ENCODE data around the gene GABRR2. TPM values are rescaled to one million over a fixed set of nuclear protein-coding genes. Genes with fewer than 3 reads are reported as not detected.

Gene GABRR2
- total and polyA plus RNA-seq, 2 donors = 0.42 to 0.78 TPM

DNA sequence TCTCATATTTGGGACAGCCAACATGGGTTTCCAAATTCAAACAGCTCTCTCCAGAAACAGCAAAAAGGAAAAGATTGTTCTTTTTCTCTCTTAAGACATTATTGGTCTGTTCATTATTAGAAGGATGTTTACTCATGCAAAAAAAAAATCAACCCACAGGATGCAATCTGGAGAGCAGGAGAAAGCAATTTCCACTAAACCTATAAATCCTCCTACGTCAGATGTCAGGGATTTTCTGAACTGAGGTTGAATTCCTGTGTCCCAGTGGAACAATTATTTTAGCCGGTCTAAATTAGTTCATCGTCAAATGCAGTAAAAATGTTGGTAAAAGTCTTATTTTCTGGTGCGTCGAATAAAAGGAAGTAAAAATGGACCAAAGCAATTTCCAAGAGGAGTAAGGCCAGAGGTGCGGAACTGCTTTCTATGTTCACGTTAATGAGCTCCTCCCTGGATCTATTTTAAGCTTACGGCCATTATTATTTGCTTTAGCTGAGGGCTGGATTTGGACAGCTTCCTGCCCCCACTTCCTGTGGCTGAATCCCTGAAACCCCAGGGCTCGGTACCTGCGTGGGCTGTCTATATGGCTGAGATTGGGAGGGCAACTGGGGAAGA, 97.7 kb downstream of the GABRR2 start, which contains the start of gene GABRR1:
TSS of gene GABRR1 (minus strand) at position 60 of the 612 bp plus-strand sequence. CDS start at position 24, 36 bp downstream.
- Histone ChIP-seq H3K4me3 (ENCODE audit: low read length in 2 of 2) (no peak within 1 kb of the TSS), H3K36me3 (ENCODE audit: control insufficient read depth in 2 of 2, insufficient read depth in 2 of 2, low read length in 1 of 2) (no peaks in the 10 kb centered on the region), H3K27me3 (ENCODE audit: control insufficient read depth in 2 of 2, insufficient read depth in 1 of 2, low read length in 1 of 2) (no peaks in the 10 kb centered on the region), H3K4me1 (ENCODE audit: control insufficient read depth in 2 of 2, insufficient read depth in 2 of 2, low read length in 2 of 2) (peaks cover 8 to 22% of the 10 kb centered on the region in 2 donors), H3K27ac (ENCODE audit: low read depth in 1 of 2, low read length in 1 of 2) (no peak within 1 kb of the TSS), H3K9me3 (ENCODE audit: control insufficient read depth in 2 of 2, insufficient read depth in 1 of 2, low read length in 1 of 2) (no peaks in the 10 kb centered on the region)
- 56% methylated on average over 10 of the region's 10 CpGs for WGBS
- no peak for DNase-seq (ENCODE audit: low read depth in 6 of 9, low spot score in 9 of 9)

GRCh38 chr6:89216411-89216810, 98.7 kb downstream of the GABRR2 start:
- DNase-seq (ENCODE audit: low read depth in 6 of 9, low spot score in 9 of 9) = no peak
- WGBS = 80% methylated on average over 4 of the region's 4 CpGs
- H3K27ac ChIP-seq (ENCODE audit: low read depth in 1 of 2, low read length in 1 of 2) = no peak overlapping the region

GRCh38 chr6:89215391-89215790, 99.7 kb downstream of the GABRR2 start:
- H3K36me3 ChIP-seq (ENCODE audit: control insufficient read depth in 2 of 2, insufficient read depth in 2 of 2, low read length in 1 of 2) = no peaks in the 10 kb centered on the region
- H3K4me1 ChIP-seq (ENCODE audit: control insufficient read depth in 2 of 2, insufficient read depth in 2 of 2, low read length in 2 of 2) = peaks cover 0 to 7% of the 10 kb centered on the region in 2 donors
- no peak for DNase-seq (ENCODE audit: low read depth in 6 of 9, low spot score in 9 of 9)
- no peak overlapping the region for H3K4me3 ChIP-seq (ENCODE audit: low read length in 2 of 2)
- no peaks in the 10 kb centered on the region for H3K27me3 ChIP-seq (ENCODE audit: control insufficient read depth in 2 of 2, insufficient read depth in 1 of 2, low read length in 1 of 2)
- no peak overlapping the region for H3K27ac ChIP-seq (ENCODE audit: low read depth in 1 of 2, low read length in 1 of 2)
- H3K9me3 ChIP-seq (ENCODE audit: control insufficient read depth in 2 of 2, insufficient read depth in 1 of 2, low read length in 1 of 2) = no peaks in the 10 kb centered on the region

More at GRCh38 chr6:89216411-89216810, 98.7 kb downstream of the GABRR2 start:
- Histone ChIP-seq H3K4me3 (ENCODE audit: low read length in 2 of 2) (no peak overlapping the region), H3K4me1 (ENCODE audit: control insufficient read depth in 2 of 2, insufficient read depth in 2 of 2, low read length in 2 of 2) (peaks cover 5 to 16% of the 10 kb centered on the region in 2 donors), H3K9me3 (ENCODE audit: control insufficient read depth in 2 of 2, insufficient read depth in 1 of 2, low read length in 1 of 2) (no peaks in the 10 kb centered on the region), H3K36me3 (ENCODE audit: control insufficient read depth in 2 of 2, insufficient read depth in 2 of 2, low read length in 1 of 2) (no peaks in the 10 kb centered on the region), H3K27me3 (ENCODE audit: control insufficient read depth in 2 of 2, insufficient read depth in 1 of 2, low read length in 1 of 2) (no peaks in the 10 kb centered on the region)

DNA sequence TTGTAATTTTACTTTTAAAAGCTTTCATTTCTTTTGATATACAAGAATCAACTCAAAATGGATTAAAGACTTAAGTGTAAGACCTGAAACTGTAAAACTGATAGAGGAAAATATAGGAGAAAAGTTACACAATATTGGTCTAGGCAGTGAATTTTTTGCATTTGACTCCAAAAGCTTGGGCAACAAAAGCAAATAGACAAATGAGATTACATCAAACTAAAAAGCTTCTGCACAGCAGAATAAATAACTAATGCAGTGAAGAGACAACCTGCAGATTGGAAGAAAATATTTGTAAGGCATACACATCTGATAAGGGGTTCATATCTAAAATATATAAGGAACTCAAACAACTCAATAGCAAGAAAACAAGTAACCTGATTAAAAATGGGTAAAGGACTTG, 100.9 kb downstream of the GABRR2 start:
- Histone ChIP-seq H3K27me3 (ENCODE audit: control insufficient read depth in 2 of 2, insufficient read depth in 1 of 2, low read length in 1 of 2) (no peaks in the 10 kb centered on the region), H3K9me3 (ENCODE audit: control insufficient read depth in 2 of 2, insufficient read depth in 1 of 2, low read length in 1 of 2) (no peaks in the 10 kb centered on the region), H3K27ac (ENCODE audit: low read depth in 1 of 2, low read length in 1 of 2) (no peak overlapping the region), H3K4me3 (ENCODE audit: low read length in 2 of 2) (no peak overlapping the region), H3K4me1 (ENCODE audit: control insufficient read depth in 2 of 2, insufficient read depth in 2 of 2, low read length in 2 of 2) (peaks cover 0 to 3% of the 10 kb centered on the region in 2 donors), H3K36me3 (ENCODE audit: control insufficient read depth in 2 of 2, insufficient read depth in 2 of 2, low read length in 1 of 2) (no peaks in the 10 kb centered on the region)
- DNase-seq (ENCODE audit: low read depth in 6 of 9, low spot score in 9 of 9) = no peak

DNA sequence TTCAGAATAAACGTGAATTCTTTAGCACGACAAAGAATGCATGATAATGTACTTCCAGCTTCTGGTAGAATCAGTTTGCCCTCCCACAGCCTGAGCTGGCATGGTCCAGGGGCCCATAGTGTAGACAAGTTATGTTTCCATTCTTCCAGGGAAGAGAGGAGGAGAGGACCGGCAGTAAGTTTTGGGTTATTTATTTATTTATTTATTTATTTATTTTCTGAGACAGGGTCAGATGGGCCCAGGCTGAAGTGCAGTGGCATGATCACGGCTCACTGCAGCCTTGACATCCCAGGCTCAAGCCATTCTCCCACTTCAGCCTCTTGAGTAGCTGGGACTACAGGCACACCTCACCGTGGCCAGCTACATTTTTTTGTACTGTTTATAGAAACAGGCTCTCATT, 102.6 kb downstream of the GABRR2 start:
- no peak overlapping the region for H3K4me3 ChIP-seq (ENCODE audit: low read length in 2 of 2)
- 84% methylated on average over 5 of the region's 5 CpGs for WGBS

GRCh38 chr6:89209457-89209856, 105.6 kb downstream of the GABRR2 start:
- Histone ChIP-seq H3K36me3 (ENCODE audit: control insufficient read depth in 2 of 2, insufficient read depth in 2 of 2, low read length in 1 of 2) (no peaks in the 10 kb centered on the region), H3K27ac (ENCODE audit: low read depth in 1 of 2, low read length in 1 of 2) (no peak overlapping the region), H3K9me3 (ENCODE audit: control insufficient read depth in 2 of 2, insufficient read depth in 1 of 2, low read length in 1 of 2) (no peaks in the 10 kb centered on the region), H3K27me3 (ENCODE audit: control insufficient read depth in 2 of 2, insufficient read depth in 1 of 2, low read length in 1 of 2) (no peaks in the 10 kb centered on the region), H3K4me1 (ENCODE audit: control insufficient read depth in 2 of 2, insufficient read depth in 2 of 2, low read length in 2 of 2) (no peaks in the 10 kb centered on the region), H3K4me3 (ENCODE audit: low read length in 2 of 2) (no peak overlapping the region)
- WGBS = 90% methylated on average over 6 of the region's 6 CpGs
- DNase-seq (ENCODE audit: low read depth in 6 of 9, low spot score in 9 of 9) = no peak

More for the DNA sequence above, 102.6 kb downstream of the GABRR2 start:
- H3K4me1 ChIP-seq (ENCODE audit: control insufficient read depth in 2 of 2, insufficient read depth in 2 of 2, low read length in 2 of 2) = no peaks in the 10 kb centered on the region
- H3K36me3 ChIP-seq (ENCODE audit: control insufficient read depth in 2 of 2, insufficient read depth in 2 of 2, low read length in 1 of 2) = no peaks in the 10 kb centered on the region
- H3K27ac ChIP-seq (ENCODE audit: low read depth in 1 of 2, low read length in 1 of 2) = no peak overlapping the region
- H3K27me3 ChIP-seq (ENCODE audit: control insufficient read depth in 2 of 2, insufficient read depth in 1 of 2, low read length in 1 of 2) = no peaks in the 10 kb centered on the region
- no peaks in the 10 kb centered on the region for H3K9me3 ChIP-seq (ENCODE audit: control insufficient read depth in 2 of 2, insufficient read depth in 1 of 2, low read length in 1 of 2)
- no peak for DNase-seq (ENCODE audit: low read depth in 6 of 9, low spot score in 9 of 9)

- no peak overlapping the region for H3K27ac ChIP-seq (ENCODE audit: low read depth in 1 of 2, low read length in 1 of 2)
- 71% methylated on average over 4 of the region's 4 CpGs for WGBS
- H3K4me3 ChIP-seq (ENCODE audit: low read length in 2 of 2) = no peak overlapping the region
These were observed 106.5 kb downstream of the GABRR2 start for GRCh38 chr6:89208551-89208950.

More at GRCh38 chr6:89208551-89208950, 106.5 kb downstream of the GABRR2 start:
- Histone ChIP-seq H3K4me1 (ENCODE audit: control insufficient read depth in 2 of 2, insufficient read depth in 2 of 2, low read length in 2 of 2) (no peaks in the 10 kb centered on the region), H3K36me3 (ENCODE audit: control insufficient read depth in 2 of 2, insufficient read depth in 2 of 2, low read length in 1 of 2) (no peaks in the 10 kb centered on the region), H3K9me3 (ENCODE audit: control insufficient read depth in 2 of 2, insufficient read depth in 1 of 2, low read length in 1 of 2) (no peaks in the 10 kb centered on the region), H3K27me3 (ENCODE audit: control insufficient read depth in 2 of 2, insufficient read depth in 1 of 2, low read length in 1 of 2) (no peaks in the 10 kb centered on the region)
- DNase-seq (ENCODE audit: low read depth in 6 of 9, low spot score in 9 of 9) = no peak

Other genes starting within 250 kb of the GABRR2 start
- 114 TPM for gene PNRC1, start 234.5 kb downstream of the GABRR2 start, total RNA-seq
- gene PNRC1, start 234.5 kb downstream of the GABRR2 start, polyA plus RNA-seq = 230 TPM
- 0.71 TPM for gene SRSF12, start 197.2 kb downstream of the GABRR2 start, total RNA-seq
- gene SRSF12, start 197.2 kb downstream of the GABRR2 start, polyA plus RNA-seq = 1.2 TPM
- gene PM20D2, start 169.2 kb downstream of the GABRR2 start, total RNA-seq = 19.2 TPM
- 17.2 TPM for gene PM20D2, start 169.2 kb downstream of the GABRR2 start, polyA plus RNA-seq
- gene GABRR1, start 97.9 kb downstream of the GABRR2 start, total RNA-seq = under 0.01 TPM
- 0.07 TPM for gene GABRR1, start 97.9 kb downstream of the GABRR2 start, polyA plus RNA-seq
- gene UBE2J1, start 37.4 kb upstream of the GABRR2 start, total RNA-seq = 45.7 TPM
- gene UBE2J1, start 37.4 kb upstream of the GABRR2 start, polyA plus RNA-seq = 41.2 TPM
- 17.9 TPM for gene RRAGD, start 97.0 kb upstream of the GABRR2 start, total RNA-seq
- 13.0 TPM for gene RRAGD, start 97.0 kb upstream of the GABRR2 start, polyA plus RNA-seq
- gene ANKRD6, start 117.9 kb upstream of the GABRR2 start, total RNA-seq = 10.6 TPM
- 12.3 TPM for gene ANKRD6, start 117.9 kb upstream of the GABRR2 start, polyA plus RNA-seq

Data from thymus (tissue), 11 donors.